COLO668 (cell line): ENCODE data around the gene ZIC3.
"Not testable (repeated sequence)": the region's sequence is repeated elsewhere in the genome, so short reads cannot be mapped to it uniquely, and the experiment has no call there.

Source experiments
- DNase-seq: peaks from one replicate; lab custom pipeline; 2025; ENCODE audit not compliant: unreplicated experiment; lab: John Stamatoyannopoulos, UW

The ZIC3 gene

DNA sequence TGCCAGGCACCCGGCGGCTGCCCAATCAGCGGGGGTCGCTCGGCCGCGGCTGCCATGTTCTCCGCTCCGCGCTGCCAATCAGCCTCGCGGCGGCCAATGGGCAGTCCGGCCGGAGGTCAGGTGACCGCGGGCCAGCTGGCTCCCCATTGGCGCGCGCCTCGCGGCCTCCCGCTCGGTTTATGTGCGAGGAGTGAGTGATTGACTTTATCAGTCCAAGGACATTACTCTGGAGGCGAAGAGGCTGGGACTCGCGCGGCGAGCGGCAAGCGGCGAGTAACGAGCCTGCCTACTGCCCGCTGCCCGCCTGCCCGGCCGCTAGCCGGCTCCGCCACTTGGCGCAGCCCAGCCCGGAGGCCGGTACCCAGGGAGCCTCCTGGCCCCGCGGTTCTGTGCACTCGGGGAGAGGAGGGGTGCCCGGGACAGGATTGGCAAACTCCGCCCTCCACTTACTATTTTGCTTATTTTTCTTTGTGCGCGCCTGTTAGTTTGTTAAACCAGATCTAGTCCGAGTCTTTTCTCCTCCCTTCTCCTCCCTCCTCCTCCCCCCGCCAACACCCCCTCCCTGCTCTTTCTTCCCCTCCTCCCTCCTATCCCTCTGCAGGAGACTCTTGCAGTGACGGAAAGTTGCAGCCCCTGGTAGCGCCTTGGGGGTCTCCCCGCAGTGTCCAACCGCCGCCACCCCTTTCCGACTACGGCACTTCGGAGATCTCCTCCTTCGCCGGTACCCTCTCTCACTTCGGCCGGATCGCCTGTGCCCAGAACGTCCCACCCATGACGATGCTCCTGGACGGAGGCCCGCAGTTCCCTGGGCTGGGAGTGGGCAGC is at the start of gene ZIC3:
Gene ZIC3, plus strand, starts transcription at position 207 of the 825 bp plus-strand sequence. Its CDS starts 565 bp downstream, at position 772.
- no peak for DNase-seq

DNA sequence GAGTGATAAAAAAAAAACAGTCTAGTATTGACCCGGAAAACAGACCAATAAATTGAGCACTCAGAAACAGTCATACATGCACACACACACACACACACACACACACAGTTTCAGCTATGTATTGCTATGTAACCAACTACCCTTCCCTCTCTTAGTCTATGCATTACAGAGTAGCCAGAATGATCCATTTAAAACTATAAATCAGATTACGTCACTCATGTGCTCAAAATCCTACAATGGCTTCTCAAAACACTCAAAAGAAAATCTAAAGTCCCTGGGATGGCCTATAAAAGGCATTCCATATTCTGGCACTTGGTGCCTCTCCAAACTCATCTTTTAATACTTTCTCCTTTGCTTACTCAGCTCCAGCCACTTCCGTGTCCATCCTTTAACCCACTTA is 46.5 kb upstream of the ZIC3 start:
- DNase-seq, result no peak

DNA sequence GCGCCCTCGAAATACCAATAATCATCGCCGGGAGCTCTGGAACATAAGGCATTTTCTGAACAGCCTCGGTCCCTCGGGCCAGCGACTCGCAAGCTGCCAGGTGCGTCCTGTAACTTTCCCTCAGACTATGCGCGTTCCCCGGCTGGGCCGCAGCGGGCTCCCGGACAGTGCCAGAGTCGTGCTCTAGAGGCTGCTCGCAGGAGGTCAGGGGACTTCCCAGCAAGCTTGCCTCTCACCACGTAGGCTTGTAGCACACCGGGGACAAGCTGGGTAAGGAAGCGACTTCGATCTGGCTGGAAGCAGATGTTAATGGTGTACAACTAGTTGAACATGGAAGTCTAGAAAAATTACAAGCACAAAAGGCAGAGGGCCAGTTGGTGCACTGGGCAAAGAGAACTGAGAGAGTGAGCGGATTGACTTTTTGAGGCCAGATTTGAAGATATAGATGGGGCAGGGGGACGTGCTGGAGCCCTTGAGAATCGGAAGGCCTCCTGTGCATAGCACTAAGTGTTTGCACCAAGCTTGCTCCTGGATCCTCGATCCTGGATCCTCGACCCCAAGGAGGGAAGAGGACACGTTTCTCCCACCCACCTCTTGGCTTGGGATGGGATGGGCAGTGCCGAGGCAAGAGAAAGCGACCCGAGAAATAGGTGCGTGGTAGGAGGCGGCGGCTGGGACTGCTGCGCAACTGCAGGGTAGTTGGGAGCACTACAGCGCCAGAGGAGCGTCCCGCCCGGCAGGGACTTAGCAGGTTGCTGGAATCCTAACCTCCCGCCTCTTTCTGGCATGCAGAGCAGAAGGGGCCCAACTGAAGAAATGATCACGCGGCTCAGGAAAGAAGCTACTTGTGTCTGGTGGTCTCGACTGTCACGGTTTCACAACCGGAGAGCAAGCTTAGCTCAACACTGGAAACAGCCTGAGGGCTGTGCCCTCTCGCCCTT is 19.9 kb upstream of the ZIC3 start:
- DNase-seq, result no peak

DNA sequence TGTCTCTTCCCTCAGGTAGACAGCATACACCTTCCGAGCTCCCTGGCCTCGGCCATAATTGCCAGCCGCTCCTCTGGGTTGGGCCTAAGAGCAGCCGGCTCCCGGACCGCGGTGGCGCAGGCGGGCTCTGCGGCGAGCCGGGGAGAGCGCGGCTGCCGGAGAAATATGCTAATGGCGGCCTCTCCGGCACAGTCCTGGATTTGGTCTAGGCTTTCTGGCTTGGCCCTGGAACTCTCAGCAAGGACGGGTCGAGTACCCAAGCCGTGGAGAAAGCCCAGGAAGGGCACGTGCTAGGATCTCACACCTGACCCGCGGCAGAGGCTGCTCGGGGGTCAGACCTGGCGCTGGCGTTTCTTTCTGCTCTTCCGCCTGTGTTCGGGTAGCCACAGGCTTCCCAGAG is 18.6 kb upstream of the ZIC3 start:
- no peak for DNase-seq

DNA sequence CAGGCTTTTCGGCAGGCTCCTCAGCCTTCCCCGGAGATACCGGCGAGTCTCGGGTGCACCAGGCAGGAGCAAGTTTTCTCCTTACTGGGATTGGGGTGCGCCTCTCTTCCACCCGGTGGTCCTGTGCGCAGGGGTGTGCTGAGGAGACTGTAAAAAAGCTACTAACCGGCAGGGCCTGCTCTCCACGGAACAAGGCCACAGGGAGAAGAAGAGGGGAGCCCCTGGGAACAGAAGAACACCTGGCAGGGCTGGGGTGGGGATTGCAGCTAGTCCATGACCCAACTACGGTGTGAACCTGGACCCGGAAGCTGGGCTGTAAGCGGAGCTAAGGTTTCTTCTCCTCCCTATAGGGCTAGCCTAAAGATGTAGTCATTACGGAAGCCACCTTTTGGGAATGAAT is 17.7 kb upstream of the ZIC3 start:
- DNase-seq, result no peak

DNA sequence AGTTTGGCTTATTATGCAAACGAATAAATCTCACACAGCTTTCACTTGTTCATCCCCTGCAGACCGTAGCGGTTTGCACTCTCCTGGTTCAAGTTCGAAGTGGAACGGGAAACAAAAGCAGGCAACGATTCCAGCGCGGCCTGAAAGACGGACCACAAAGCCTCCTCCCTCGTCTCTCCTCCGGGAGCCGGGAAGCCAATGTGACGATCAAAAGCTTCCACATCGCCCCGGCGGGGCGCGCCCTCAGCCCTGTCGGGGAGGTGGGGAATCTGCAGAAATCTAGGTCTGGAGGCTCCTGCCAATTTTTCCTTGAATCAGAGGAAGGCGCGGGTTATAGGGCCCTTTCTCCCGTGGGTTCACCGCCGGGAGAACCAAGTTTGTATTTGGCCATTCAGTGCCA is 16.9 kb upstream of the ZIC3 start:
- no peak for DNase-seq

DNA sequence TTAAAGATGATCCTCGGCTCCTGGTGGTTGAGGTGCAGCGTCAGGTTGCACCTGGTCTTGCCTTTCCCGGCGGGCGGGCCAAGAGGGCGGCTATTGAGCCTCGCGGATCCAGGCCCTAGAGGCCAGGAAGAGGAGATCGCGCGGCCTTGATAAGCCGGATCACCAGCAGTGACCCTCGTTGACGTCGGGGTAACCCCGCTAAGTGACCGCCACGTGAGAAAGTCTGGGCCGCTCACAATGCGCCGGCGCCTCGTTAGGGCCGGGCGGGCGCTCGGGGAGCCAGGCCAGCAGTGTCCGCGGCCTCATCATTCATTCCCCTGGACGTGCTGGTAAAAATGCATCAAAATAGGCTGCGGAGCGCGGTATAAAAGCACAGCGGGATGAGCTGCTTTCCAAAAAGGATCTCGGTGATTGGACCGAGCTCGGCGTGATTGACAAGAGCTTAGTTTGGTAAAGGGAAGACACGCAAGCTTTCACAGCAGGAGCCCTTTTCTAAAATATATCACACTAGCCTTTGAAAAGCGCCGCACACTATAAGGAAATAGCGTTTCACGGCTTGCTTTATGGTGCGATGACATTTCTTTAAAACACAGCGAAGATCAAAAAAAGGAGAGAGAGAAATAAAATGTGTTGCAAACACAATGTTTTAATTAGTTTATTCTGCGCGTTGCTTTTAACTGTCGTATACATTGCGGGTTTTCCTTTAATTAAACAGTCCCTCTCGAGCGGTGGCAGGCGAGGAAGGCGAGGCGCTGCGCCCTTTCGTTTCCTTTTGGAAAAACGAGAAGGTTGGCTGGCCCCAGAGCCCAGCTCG is 15.9 kb upstream of the ZIC3 start:
- DNase-seq, result no peak

DNA sequence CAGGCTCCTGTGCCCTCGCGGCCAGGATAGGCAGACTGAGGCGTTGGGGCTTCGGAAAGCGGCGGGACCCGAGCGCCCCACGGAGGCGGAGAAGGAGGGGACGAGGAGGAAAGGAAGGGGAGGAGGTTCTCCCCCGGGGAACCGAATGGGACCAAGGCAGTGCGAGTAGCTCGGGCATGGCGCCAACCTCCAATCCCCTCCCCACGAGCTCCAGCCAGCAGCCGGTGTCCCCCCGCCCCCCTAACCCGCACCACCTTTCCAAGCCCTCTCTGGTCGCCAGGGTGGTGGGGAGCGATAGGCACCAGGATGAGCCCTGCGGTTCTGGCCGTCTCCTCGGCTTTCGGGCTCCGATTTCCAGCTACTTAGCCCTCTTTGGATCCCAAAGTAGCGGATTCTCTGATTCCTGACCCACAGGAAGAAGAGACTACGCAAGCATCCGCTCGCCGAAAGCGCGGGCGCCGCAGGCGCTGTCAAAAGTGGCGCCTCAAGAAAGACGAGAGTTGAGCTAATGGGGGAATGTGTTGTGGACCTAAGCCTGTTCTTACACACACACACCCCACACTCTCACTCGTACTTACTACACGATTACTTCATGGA is 15.2 kb upstream of the ZIC3 start:
- DNase-seq, result no peak

DNA sequence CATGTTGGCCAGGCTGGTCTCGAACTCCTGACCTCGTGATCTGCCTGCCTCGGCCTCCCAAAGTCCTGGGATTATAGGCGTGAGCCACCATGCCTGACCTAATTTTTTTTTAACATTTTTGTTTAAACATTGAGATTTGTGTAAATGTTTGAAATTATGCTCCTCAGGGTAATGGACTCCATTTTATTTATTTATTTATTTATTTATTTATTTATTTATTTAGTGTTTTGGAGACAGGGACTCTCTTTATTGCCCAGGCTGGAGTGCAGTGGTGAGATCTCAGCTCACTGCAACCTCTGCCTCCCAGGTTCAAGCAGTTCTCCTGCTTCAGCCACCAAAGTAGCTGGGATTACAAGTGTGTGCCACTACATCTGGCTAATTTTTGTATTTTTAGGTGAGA is 13.8 kb upstream of the ZIC3 start:
- DNase-seq, result not testable (repeated sequence)

DNA sequence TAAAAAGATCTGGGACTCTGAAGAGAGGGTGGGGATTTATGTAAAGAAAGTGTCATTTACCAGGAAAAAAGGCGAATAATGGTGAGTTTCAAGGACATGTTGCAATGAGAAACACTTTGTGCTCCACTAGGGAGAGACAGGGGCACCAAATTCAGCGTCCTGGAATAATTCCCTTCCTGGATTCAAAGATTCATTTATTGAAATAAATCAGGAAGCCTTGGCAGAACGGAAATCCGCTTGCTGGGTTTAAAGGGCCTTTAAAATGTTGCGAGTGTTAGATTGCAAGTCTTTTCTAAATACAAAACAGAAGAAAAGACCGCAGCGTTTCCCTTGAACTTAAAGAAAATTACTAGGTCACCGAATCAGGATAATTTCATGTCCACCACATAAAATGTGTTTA is 3.8 kb upstream of the ZIC3 start:
- no peak for DNase-seq

DNA sequence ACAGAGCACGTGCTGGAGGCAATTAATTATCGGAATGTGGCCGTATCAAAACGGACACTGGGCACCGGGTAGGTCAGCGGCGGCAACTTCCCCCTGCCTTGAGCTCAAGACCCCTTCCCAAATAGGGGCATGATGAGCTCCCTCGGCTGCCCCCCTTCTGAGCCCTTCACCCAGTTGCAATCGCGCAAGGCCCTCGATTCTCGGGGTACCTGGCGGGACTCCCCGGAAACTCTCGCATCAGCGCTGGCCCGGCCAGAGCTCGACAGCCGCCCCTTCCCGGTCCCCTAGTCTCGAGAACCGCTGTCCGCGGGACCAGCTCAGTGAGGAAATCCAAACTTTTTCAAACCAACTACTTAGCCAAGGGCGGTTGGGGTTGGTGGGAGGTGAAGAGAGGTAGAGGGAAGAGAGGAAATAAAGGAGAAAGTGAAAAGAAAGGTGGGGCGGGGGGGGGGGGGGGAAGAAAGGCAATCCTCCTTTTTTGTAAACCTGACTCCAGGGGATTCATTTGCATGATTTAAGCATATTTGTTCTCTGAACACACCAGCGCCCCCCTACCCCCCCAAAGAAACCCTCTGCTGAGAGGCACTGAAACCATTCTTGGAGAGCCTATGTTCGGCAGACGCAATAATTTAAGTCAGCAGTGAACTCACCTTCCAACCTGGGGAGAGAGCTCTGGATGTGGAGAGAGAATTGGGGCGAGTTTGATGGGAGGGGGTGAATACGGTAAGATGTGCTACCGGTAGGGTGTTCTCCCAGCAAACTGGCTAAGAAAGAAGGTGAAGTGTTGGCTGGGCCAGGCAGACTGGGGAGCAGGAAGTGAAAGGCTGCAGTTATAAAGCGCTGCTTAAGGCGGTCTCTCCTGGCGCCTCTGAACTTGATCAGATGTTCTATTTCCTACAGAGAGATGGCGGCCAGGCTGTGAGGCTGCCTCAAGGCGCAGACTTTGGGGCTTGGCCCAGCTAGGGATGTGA is 2.0 kb upstream of the ZIC3 start:
- DNase-seq, result no peak

DNA sequence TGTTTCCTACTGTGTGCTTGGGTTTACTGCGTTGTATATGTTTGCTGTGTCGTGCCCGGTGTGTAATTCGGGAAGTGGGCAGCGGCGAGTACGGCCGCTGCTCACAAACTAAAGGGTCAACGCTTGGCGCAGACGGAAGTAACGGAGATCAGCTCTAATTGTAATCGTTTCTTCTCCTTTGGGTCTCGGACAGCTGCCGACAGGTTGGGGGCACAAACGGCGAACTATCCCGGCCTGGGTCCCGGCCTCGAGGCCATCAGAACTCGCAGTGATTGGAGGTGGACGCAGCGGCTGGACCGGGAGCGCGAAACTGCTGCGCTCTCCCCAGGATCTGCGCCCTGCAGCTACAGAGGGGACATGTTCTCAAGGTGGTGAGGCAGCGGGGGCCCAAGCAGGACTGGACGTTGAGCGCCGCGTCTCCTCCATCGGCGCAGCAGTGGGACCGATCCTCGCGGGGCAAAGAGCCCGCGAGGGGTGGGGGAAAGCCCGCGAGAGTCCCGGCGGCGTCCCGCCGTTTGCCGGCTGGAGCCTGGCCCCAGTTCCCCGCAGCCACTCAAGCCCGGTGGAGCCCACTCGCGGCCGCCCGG is 516 bp upstream of the ZIC3 start:
- no peak for DNase-seq

DNA sequence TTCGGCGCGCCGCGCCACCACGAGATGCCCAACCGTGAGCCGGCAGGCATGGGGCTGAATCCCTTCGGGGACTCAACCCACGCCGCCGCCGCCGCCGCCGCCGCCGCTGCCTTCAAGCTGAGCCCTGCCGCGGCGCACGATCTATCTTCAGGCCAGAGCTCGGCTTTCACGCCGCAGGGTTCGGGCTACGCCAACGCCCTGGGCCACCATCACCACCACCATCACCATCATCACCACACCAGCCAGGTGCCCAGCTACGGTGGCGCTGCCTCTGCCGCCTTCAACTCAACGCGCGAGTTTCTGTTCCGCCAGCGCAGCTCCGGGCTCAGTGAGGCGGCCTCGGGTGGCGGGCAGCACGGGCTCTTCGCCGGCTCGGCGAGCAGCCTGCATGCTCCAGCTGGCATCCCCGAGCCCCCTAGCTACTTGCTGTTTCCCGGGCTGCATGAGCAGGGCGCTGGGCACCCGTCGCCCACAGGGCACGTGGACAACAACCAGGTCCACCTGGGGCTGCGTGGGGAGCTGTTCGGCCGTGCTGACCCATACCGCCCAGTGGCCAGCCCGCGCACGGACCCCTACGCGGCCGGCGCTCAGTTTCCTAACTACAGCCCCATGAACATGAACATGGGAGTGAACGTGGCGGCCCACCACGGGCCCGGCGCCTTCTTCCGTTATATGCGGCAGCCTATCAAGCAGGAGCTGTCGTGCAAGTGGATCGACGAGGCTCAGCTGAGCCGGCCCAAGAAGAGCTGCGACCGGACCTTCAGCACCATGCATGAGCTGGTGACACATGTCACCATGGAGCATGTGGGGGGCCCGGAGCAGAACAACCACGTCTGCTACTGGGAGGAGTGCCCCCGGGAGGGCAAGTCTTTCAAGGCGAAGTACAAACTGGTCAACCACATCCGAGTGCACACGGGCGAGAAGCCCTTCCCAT is 1.1 kb downstream of the ZIC3 start:
- DNase-seq, result no peak

DNA sequence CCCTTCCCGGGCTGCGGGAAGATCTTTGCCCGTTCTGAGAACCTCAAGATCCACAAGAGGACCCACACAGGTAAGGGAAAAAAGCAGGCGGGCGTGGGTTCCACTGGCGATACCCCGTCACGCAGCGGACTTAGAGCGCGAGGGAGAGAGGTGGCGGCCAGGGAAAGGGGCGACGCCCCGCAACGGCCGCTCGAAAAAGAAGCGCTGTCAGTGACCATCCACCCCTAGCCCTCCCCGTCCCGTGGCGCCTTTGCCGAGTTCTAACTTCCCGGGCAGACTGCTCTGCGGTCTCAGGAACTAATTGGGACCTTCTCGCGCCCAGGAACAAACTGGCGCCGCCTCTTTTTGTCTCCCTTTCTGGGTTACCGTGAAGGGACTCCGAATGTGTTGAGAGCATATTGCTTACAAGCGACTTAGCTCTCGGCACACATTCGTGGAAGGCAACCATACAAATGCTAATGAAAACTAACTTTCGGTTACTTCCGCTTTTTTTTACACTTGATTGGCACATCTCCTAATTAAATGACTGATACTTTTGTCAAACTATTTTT is 1.8 kb downstream of the ZIC3 start:
- no peak for DNase-seq

DNA sequence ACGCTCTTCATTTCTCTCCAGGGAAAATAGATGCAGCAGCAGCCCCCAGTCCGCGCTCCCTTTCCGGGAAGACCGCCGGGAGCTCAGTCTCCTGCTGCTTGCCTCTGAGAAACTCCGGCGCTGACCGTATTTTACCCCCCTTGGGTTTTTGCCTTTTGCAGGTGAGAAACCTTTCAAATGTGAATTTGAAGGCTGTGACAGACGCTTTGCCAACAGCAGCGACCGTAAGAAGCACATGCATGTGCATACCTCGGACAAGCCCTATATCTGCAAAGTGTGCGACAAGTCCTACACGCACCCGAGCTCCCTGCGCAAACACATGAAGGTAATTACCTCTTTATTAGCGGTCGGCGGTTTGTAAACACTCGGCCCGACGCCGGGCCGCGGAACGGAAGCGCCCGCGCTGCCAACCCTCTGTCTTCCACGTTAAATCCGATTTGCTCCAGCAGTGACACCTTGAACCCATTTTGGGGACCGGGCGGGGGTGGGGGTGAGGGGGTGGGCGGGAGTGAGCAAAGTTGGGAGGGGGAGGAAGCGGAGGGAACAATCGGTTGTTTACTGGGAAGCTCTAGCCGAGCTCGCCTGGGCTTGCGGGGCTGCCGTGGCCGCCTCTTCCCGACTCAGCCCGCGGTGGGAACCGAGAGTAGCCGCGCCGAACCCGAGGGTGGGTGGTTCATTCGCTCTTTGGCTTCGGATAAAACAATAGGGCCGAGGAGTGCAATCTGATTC is 3.0 kb downstream of the ZIC3 start:
- peak; percentile 17 for DNase-seq

DNA sequence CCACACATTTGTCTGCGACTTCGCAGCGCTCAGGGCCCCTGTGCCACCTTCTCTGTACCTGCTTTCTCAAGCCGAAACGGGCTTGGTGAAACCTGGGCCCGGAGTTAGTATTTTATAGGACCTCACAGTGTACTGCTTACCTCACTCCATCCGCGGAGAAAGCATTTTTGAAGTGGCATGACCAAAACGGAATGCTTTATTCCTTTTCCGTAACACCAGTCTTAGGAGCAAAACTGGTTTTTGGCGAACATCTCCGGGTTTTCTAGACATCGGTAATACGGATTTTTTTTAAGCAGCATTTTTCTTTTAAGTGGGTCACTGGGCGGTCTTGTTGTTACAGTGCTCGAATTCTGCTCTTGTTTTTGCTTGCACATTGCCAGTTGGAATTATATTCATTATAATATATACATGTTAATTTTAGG is 3.6 kb downstream of the ZIC3 start:
- DNase-seq, result no peak
